Epithelial cell of prostate (primary cell): ENCODE data around the gene ADRA2A.

ENCODE experiments used
- DNase-seq: peaks from one replicate; pipeline ENCODE4 v3.0.0-alpha.2; 2011; ENCODE audit warnings: low read depth, low spot score
- H3K27ac ChIP-seq: fragments of 450-650 bp; 2 replicates; pipeline ENCODE4 v1.5.1; 2017; ENCODE audit warnings: mild to moderate bottlenecking

Gene ADRA2A

DNA sequence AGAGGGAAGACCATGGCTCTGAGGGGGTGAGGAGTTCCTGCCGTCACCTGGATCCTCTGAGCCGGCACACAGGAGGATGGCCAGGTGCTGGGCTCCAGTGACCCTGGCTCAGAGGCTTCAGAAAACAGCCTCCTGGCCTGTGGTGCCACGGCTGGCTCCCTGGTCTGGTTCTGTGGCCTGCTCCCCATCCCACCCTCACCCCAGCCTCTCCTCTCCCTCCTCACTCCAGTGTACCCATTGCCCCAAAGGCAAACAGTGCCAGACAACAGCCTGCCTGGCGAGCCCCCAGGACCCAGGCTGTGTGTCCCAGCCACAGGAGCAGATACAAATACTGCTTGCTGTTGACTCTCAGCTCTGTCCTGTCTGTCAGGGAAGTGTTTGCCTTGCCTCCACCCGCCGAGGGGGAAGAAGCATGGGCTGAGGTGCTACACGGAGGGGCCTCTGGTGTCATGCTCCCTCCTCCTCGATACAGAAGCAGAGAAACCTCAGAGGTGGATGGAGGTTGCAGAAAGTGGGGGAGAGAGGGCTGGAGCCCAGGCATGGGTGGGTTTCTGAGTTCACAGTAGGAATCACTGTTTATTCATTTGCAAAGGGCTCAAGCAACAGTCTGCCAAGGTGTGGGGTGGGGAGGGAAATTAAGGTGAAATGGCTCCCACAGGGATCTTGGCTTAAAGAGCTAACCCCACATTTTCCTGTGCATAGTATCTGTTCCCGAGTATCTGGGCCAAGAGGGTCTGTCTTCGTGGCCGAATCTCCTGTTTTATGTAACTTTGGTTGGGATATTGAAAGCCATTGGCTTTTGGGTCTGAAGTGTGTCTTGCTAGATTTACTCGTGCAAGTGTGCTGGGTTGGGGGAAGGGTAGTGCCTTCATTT, 5.5 kb downstream of the ADRA2A start:
- H3K27ac ChIP-seq: no peak overlapping the region
- no peak for DNase-seq

GRCh38 chr10:111083222-111084095, 6.6 kb downstream of the ADRA2A start:
- DNase-seq: no peak
- no peak overlapping the region for H3K27ac ChIP-seq

GRCh38 chr10:111084366-111085255, 7.8 kb downstream of the ADRA2A start:
- no peak for DNase-seq

GRCh38 chr10:111085690-111086353, 9.0 kb downstream of the ADRA2A start:
- H3K27ac ChIP-seq: no peak overlapping the region
- no peak for DNase-seq

More at GRCh38 chr10:111084366-111085255, 7.8 kb downstream of the ADRA2A start:
- H3K27ac ChIP-seq: no peak overlapping the region

DNA sequence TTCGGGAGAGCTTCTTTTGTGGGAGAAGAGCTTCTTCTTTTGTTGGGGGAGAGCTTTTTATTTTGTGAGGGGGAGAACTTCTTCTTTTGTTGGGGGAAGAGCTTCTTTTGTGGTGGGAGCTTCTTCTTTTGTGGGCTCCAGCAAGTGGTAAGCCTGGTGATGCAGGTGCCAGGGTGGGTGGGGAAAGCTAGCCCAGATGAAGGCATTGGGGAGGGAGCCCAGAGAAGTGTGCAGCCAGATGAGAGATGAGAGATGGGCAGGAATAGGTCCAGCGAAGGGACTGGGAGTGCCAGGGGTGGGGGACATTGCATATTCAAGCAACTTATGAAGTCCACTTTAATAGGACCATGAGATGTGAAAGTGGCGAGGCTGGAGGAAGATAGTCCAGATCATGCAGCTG, 9.7 kb downstream of the ADRA2A start:
- H3K27ac ChIP-seq: no peak overlapping the region
- DNase-seq: no peak

DNA sequence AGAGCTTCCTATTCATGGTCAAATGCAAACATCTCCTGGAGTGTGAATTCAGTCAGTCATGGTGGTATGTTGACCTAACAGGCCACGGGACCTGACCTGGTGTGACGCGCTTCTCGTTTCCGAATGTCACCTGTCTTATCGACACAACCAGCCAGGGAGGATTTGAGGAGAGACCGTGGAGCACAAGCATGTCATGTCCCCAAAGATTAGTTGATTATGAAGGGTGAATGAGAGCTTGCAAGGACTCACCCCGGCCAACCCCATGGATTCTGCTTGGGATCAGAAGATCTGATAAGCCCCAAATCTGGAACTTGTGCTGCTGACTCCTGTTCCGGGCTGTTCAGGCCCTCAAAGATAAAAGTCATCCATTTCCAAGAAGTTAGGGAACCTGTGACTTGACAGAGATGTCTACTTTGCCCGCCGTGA, 10.5 kb downstream of the ADRA2A start:
- no peak for DNase-seq

DNA sequence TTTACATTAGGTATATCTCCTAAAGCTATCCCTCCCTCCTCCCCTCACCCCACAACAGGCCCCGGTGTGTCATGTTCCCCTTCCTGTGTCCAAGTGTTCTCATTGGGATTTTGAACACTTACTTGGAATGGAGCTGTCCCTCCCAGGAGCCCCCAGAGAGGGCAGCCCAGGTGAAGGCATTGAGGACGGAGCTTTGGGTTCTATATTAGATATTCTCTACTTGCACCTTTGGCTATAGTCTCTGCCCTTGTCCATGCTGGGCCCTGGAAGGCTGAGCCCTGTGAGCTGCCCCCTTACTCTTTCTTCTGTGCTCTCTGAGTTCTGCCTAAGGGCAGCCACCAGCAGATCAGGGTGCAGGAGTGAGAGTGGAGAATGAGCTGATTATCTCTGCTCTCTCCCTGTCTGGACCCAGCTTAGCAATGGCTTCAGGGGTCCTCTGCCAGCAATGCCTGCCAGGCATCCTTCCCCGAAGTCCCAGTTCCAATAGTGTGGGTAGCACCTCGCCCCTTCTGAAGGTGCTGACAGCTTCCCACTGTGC, 11.2 kb downstream of the ADRA2A start:
- no peak for DNase-seq
- no peak overlapping the region for H3K27ac ChIP-seq

More for the DNA sequence above, 10.5 kb downstream of the ADRA2A start:
- H3K27ac ChIP-seq: no peak overlapping the region

DNA sequence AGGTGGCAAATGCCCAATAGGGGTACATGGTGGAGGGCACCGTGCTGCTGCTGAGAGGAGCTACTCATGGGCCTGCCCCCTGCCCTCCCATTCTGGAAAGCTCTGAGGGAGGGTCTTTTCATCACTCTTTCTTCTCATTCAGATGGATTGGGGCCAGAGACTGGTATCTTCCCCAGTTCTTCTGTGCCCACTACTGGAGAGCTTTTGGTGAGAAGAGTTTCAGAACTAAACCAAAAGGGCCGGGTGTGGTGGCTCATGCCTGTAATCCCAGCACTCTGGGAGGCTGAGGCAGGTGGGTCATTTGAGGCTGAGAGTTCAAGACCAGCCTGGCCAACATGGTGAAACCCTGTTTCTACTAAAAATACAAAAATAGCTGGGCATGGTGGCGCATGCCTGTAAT, 12.5 kb downstream of the ADRA2A start:
- no peak overlapping the region for H3K27ac ChIP-seq
- DNase-seq: no peak

GRCh38 chr10:111091833-111092232, 15.0 kb downstream of the ADRA2A start:
- no peak for DNase-seq
- no peak overlapping the region for H3K27ac ChIP-seq

- DNase-seq: peak; percentile 34
- no peak overlapping the region for H3K27ac ChIP-seq
Measured at GRCh38 chr10:111093741-111094380, 17.0 kb downstream of the ADRA2A start.

GRCh38 chr10:111098679-111099437, 22.0 kb downstream of the ADRA2A start:
- no peak for DNase-seq
- no peak overlapping the region for H3K27ac ChIP-seq

GRCh38 chr10:111100198-111100597, 23.4 kb downstream of the ADRA2A start:
- no peak for DNase-seq
- H3K27ac ChIP-seq: no peak overlapping the region

GRCh38 chr10:111101796-111102195, 25.0 kb downstream of the ADRA2A start:
- no peak overlapping the region for H3K27ac ChIP-seq
- DNase-seq: no peak

DNA sequence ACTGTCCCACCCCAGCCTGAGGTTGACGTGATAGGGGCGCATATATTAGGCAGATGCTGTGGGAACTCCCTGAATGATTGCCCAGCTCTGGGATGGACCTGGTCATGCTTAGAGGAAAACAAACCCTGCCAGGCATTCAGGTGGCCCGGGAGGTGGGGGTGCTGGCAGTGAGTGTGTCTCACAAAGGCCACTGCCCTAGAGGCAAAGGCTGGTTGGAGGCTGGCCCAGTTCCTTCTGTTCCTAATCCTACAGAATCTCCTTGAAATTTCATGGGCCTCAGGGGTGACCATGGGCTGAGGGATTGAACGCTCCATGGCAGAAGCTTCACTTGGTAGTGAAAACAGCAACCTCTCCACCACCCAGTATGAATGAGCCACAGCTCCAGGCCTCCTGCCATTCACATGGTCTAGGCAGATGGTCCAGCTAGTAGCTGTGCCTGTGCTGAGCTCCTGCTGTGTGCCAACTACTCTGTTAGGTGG, 25.6 kb downstream of the ADRA2A start:
- DNase-seq: no peak
- H3K27ac ChIP-seq: no peak overlapping the region

GRCh38 chr10:111103196-111103840, 26.5 kb downstream of the ADRA2A start:
- H3K27ac ChIP-seq: no peak overlapping the region

GRCh38 chr10:111104811-111105210, 28.0 kb downstream of the ADRA2A start:
- DNase-seq: no peak

More at GRCh38 chr10:111103196-111103840, 26.5 kb downstream of the ADRA2A start:
- DNase-seq: no peak

DNA sequence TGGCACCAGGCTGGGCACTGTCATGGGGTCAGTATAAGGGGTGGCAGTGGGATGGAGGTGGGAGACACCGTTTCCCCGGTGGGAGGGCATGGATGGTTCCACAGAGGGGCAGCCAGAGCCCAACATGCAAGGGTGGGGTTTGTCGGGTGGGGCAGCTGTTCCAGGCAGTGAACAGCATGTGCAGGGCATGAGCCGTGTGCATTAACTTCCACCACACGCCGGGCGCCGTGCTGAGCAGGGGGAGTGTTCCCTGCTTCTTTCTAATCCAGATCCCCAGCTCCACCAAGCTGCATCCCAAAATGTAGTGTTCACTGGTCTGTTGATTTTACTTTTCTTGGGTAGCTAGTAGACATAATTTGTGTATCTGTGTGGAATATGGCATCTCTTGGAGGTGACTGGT, 29.3 kb downstream of the ADRA2A start:
- no peak overlapping the region for H3K27ac ChIP-seq
- DNase-seq: no peak

More at GRCh38 chr10:111104811-111105210, 28.0 kb downstream of the ADRA2A start:
- H3K27ac ChIP-seq: no peak overlapping the region
